ENCODE measurements around the gene C17orf114.
"Not testable (repeated sequence)": the region's sequence is repeated elsewhere in the genome, so short reads cannot be mapped to it uniquely, and the experiment has no call there.

Gene C17orf114

DNA sequence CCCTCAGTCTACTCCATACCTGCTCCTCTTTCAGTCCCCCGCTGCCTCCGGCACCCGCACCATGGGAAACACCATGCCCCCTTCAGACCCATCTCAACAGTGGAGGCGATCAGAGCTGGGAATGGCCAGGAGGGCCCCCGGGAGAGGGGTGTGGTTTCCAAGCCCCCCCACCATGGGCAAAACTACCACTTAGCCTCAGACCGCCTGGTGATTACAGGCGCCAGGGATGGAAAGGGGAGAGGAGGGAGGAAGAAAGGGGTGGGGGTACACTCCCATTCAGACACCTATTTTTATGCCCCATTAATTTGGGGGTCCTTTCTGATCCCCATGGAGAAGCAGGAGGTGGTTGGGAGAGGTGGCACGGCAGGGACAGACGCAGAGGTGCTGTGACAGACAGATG, at the start of gene C17orf114:
TSS of gene C17orf114 (minus strand) at position 101 of the 400 bp plus-strand sequence.
- no peak for DNase-seq (ENCODE audit: low spot score)

- DNase-seq (ENCODE audit: low spot score) = no peak
Measured at GRCh38 chr17:4851084-4851483, 49.0 kb upstream of the C17orf114 start.

GRCh38 chr17:4850246-4850645, 48.1 kb upstream of the C17orf114 start:
- DNase-seq (ENCODE audit: low spot score) = no peak

DNA sequence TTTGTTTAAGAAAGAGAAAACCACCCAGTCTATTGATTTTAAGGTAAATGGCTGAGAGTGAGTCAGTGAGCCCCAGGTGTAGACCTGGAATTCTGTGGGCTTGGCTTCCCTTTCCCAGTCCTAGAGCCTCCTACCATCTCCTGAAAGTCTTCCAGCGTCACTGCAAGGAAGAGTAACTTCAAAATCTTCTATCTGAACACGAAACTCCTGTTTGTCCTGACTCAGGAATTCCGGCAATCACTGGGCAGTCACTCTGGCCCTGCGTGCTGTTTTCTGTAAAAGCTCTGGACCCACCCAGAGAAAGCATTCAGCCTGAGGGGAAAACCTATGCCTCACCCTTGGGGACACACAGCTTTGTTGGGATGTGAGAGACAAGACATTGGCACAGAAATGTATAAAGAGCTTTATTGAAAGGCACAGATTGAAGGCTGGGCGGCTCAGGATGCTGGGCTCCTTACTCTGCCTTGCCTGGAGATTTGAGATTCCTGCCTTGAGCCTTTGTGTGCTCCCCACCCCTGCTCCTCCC, 46.9 kb upstream of the C17orf114 start:
- no peak for DNase-seq (ENCODE audit: low spot score)

DNA sequence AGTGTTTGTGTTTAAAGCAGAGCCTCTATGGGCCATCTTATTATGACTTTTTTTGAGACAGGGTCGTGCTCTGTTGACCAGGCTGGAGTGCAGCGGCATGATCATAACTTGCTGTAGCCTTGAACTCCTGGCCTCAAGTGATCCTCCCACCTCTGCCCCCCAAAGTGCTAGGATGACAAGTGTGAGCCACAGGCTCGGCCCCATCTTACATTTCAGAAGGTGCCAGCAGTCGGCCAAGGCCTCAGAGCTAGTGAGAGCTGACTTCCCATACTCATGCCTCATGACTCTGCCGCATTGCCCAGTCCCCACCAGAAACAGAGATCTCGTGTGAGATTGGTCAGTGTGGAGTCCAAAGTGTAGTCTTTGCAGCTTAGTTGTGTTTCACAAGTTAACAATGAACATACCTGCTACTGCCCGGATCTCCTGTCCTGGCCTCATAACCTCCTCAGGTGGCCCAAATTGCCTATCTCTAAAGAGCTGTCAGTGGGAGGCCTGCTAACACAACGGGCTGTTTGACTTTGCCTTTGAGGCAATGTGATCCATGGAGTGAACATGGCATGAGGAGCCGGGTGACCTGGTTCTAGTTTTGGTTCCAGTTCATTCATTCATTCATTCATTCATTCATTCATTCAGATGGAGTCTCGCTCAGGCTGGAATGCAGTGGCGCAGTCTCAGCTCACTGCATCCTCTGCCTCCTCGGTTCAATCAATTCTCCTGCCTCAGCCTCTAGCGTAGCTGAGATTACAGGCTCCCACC, 44.7 kb upstream of the C17orf114 start:
- DNase-seq (ENCODE audit: low spot score) = no peak

GRCh38 chr17:4845118-4845517, 43.0 kb upstream of the C17orf114 start:
- DNase-seq (ENCODE audit: low spot score) = no peak

DNA sequence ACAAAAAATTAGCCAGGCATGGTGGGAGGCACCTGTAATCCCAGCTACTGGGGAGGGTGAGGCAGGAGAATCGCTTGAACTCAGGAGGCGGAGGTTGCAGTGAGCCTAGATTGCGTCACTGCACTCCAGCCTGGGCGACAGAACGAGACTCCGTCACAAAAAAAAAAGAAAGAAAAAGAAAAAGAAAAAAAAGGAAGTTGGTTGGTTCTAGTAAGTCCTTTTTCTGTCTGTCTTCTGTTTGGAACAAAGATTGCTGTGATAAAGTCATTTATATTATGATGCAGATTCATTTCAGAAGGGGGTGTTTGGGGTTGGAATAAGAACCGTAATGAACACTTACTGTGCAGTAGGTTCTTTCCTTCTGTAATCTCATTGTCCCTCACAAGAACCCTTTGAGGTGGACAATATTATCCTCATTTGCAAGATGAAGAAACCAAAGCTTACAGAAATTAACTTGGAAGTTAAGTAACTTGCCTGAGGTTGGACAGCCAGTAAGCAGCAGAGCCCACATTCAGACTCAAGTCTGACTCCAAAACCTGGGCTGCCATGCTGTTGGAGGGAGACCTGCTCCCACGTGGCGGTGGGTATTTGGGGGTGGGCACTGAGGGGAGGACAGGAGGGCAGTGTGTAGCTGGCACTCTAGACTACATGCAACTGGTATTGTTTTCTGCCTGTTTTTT, 41.3 kb upstream of the C17orf114 start:
- DNase-seq (ENCODE audit: low spot score) = no peak

DNA sequence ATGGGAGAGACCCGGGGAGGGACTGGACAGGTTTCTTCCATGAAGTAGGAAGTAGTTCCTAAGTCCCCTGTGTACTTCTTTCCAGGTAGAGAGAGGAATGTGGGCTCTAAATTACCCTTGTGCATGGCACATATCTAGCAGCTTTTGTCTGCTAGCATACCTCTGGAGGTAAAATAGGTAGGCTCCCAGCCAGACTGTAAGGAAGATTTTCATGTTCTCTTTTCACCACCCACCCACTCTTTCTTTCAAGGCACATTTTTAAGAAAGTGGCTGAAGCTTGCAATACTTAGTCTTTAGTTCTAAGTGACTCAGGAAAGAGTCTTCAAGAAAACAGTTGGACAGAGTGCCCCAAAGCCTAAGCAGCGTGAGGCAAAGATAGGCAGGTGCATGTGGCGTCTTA, 40.2 kb upstream of the C17orf114 start:
- DNase-seq (ENCODE audit: low spot score) = no peak

DNA sequence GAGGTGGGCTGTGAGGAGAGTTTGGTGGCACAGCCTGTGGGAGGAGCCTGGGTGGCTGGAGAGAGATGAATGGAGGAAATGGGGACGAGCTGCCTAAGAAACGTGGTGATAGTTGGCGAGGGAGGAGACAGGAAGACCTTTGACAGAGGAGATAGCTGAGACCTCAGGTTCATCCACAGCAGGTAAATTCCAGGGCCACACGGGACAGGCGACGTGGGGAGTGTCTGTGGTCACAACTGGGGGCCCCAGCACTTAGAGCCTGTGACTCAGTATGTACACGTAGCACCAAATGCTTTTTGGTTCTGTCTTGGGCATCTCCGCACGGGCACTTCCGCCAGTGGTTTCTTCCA, 38.7 kb upstream of the C17orf114 start:
- DNase-seq (ENCODE audit: low spot score) = no peak

DNA sequence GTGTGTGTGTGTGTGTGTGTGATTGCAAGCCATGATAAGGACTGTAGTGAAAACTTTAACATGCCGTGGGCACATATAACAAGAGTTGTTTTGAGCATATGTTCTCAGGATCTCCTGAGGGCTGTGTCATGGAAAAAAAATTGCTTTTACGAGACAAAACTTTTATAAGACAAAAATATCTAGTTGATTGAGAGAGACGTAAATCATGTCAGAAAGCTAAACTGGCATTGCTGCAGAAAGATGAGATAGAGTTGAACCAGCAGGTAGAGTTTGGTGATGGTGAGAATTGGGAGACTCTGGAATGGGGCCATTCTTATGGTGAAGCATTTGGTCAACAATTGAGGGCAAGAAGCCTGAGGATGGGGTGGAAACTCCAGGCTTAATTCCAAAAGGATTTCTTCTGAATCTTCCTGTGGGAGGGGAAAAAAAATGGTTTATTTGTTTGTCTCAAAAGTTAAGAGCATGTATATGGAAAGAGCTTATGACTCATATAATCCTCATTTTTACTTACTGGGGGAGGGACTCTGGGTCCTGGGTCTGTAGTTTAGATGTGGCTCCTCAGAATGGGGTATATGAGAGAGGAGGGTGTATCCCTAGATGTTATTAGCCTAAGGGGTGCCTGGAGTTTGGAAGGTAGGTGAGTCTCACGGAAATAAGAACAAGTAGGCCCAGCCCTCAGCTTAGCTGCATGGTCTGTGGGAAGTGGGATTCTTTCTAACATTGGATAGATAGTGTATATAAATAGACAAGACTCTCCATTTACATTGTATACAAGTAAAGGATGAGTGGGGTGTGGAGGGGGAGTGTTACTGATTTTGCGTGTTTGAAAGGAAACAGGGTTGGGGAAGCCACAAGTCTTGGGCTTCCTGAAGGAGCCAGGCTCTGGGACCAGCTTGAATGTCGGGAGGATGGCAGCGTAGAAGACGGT, 38.1 kb upstream of the C17orf114 start:
- no peak for DNase-seq (ENCODE audit: low spot score)

DNA sequence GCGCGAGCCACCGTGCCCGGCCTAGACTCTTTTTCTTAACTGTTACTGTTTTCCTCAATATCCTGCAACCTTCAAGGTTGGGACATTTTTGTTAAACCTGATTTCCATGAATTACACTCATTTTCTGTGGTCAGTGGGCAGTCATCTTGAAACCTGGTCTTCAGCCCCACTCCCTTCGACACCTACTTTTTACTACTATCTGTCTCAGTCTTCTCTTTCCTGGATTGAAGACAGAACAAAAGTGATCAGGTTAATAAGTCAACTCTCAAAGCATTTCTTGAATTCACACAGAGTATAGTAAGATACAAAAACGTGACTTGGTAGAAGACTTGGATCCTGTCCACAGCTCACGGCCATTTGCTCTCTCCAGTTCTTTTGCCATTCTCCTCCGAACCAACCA, 37.1 kb upstream of the C17orf114 start:
- DNase-seq (ENCODE audit: low spot score) = no peak

- DNase-seq (ENCODE audit: low spot score) = no peak
Measured at GRCh38 chr17:4838309-4838785, 36.2 kb upstream of the C17orf114 start.

DNA sequence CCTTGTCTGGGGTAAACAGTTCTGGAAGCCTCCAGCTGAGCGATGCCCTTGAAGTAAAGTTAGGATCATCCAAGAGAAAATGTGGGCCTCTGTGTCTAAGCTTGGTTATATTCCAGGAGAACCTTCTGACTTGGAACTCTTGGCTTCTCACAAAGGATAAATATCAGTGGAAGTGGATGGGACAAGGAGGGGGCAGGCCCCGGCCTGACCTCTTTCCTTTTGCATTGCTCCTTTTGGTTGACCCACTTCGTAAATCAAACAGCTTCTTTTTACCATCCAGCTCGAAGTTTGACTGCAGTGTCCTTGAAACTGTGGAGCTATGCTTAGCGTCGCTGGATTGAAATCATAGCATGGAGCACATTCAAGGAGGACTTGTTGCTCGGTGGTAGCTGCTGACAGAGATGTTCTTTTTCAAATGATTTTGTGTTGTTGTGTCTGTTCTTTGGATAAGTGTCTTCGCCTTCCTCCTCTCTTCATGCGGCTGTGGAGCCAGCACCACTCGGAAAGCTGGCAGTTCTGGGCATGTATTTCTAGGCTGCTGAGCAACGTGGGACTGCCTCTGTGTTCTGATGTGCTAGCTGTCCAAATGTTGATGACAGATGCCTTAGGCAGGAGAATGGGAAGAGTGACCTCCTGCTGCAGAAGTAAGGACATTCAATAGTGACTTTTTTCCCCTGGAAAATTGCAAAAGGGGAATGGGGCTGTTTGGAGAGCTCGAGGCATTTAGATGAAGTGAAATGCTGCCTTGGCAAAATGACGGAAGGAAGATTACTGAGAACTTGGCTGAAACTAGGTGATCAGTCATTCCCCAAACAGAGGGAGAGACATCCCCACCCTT, 35.6 kb upstream of the C17orf114 start:
- no peak for DNase-seq (ENCODE audit: low spot score)

GRCh38 chr17:4836221-4836620, 34.1 kb upstream of the C17orf114 start:
- DNase-seq (ENCODE audit: low spot score) = no peak

DNA sequence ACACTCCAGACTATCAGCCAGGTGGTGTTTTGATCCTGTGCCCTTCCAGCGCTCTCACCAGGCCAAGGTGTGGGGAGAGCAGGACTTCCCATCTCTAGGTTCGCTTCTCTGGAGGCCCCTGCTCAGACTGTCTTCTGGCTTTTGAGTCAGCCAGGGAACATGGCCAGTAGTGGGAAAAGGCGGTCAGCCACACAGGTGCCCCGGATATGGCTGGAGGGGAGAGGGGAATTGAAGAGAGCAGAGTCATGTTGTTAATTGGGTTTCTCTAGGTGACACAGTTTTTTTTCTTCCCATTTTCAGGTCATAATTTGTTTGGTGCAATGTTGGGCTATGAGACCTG, 32.5 kb upstream of the C17orf114 start:
- no peak for DNase-seq (ENCODE audit: low spot score)

DNA sequence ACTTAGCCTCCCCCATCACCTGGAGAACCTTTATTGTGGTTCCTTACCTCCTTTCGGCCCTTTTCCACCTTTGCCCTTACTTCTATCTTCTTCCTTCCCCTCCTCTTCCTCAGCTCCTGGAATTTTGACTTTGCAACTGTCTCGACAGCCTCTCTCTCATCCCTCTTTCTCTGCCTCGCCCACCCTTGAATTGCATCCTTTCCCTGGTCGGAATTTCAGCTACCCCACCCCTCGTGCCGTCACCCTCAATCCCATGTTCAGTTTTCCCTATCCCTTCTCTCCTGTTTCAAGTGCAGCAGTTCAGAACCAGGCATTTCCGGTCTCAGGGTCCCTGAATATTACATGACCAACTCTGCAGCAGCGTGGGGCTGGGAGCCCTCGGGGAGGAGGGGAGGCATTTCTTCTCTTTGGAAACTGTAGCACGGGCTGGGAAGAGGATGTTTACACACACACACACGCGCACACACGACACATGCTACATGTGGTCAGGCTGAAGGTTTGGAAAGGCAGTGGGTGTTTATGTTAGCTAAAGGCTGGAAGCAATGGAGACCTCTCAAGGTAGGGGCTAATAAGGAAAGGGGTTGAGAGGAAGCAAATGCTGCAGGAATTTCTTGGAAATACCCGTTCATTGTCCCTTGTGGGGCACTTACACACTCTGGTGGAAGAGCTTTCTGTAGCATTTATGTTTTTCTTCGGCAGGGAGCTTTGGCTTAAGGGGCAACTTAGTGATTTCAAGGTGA, 32.0 kb upstream of the C17orf114 start:
- peak; percentile 10 for DNase-seq (ENCODE audit: low spot score)

DNA sequence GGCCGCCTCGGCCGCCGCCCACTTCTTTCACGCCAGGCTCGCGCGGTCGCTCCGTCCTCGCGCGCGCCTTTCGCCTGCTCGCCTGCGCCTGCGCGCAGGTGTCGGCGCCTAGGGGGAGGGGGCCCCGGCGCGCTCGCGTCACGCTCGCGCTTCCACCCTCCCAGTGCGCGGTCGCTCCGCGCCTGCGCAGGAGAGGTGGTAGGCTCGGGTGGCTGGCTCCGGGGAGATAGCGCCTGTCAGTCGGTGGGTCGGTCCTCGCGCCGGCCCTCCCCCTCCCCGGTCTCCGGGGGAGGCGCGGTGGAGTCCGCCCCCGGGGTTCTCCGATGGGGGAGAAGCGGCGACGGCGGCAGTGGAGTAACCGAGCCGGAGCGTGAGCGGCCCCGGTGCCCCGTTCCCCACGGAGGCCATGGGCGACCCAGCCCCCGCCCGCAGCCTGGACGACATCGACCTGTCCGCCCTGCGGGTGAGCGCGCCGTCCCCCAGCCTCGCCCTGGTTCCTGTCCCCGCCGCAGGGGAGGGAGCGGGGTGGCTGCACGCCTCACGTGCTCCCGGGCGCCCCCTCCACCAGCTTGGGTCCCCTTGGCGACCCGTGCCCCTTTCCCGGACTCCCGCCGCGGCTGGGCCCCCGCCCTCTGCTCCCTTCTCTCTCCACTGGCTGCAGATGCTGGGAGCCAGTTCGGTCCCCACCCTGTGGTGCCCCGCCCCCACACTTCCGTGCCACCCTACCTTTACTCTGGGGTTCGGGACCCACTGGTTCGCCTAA, 31.2 kb upstream of the C17orf114 start, which contains the start of gene MINK1:
TSS of gene MINK1 (plus strand) at position 163 of the 763 bp plus-strand sequence. CDS start at position 407, 244 bp downstream.
- peak; percentile 92 for DNase-seq (ENCODE audit: low spot score)

GRCh38 chr17:4832829-4833177, 30.7 kb upstream of the C17orf114 start:
- DNase-seq (ENCODE audit: low spot score) = not testable (repeated sequence)

- no peak for DNase-seq (ENCODE audit: low spot score)
Measured at GRCh38 chr17:4827399-4827798, 25.3 kb upstream of the C17orf114 start.
